HCT116 (cell line): ENCODE measurements around the gene SLC2A5.

Experiments
- EZH2 ChIP-seq: fragments of 200-600 bp; sonication (generic); IDR thresholded peaks from 2 replicates; pipeline ENCODE4 v1.6.1; 2017; ENCODE audit warnings: antibody characterized with exemption, mixed run types
- JUND ChIP-seq: IDR thresholded peaks from 2 replicates; pipeline ENCODE4 v1.6.1; 2012
- POLR2A ChIP-seq: IDR thresholded peaks from 2 replicates; pipeline ENCODE4 v1.7.0; 2011; ENCODE audit warnings: borderline replicate concordance; ENCODE audit not compliant: insufficient read depth, insufficient read length; ENCODE audit errors: extremely low read depth
- POLR2AphosphoS5 ChIP-seq: IDR thresholded peaks from 2 replicates; pipeline ENCODE4 v1.6.1; 2011; ENCODE audit warnings: mild to moderate bottlenecking, low read depth, low read length, moderate library complexity
- ZNF274 ChIP-seq: fragments of 200-500 bp; sonication (Bioruptor generic); IDR thresholded peaks from 2 replicates; pipeline ENCODE4 v1.6.1; 2014; ENCODE audit warnings: mild to moderate bottlenecking, low read depth, low read length, inconsistent platforms
- TF ChIP-seq, protein P1 (sequence below): IDR thresholded peaks from 2 replicates; pipeline ENCODE4 v1.6.1; 2012
- TF ChIP-seq, protein P2 (sequence below), 3 experiments: fragments of 200-600 bp in 1 of 3; sonication (generic) in 1 of 3; IDR thresholded peaks in 2 of 3; conservative IDR thresholded peaks in 1 of 3; 2 replicates each; pipeline ENCODE4 v1.5.1; 2012 to 2017; ENCODE audit warnings: low read depth in 2 of 3, low read length in 2 of 3, antibody characterized with exemption in 1 of 3, borderline replicate concordance in 1 of 3, control low read depth in 1 of 3, mild to moderate bottlenecking in 1 of 3, mixed read lengths in 1 of 3, mixed run types in 1 of 3, moderate library complexity in 1 of 3; ENCODE audit not compliant: insufficient read depth in 1 of 3
- TF ChIP-seq, protein P3 (sequence below): IDR thresholded peaks from 2 replicates; pipeline ENCODE4 v1.6.1; 2012

GRCh38 chr1:9115351-9116205 lies 46.1 kb upstream of the SLC2A5 start:
- TF ChIP-seq, protein P1, sequence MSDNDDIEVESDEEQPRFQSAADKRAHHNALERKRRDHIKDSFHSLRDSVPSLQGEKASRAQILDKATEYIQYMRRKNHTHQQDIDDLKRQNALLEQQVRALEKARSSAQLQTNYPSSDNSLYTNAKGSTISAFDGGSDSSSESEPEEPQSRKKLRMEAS, result no peak
- TF ChIP-seq POLR2A (no peak), EZH2 (no peak), JUND (no peak), ZNF274 (no peak), POLR2AphosphoS5 (no peak)
- TF ChIP-seq, protein P2, sequence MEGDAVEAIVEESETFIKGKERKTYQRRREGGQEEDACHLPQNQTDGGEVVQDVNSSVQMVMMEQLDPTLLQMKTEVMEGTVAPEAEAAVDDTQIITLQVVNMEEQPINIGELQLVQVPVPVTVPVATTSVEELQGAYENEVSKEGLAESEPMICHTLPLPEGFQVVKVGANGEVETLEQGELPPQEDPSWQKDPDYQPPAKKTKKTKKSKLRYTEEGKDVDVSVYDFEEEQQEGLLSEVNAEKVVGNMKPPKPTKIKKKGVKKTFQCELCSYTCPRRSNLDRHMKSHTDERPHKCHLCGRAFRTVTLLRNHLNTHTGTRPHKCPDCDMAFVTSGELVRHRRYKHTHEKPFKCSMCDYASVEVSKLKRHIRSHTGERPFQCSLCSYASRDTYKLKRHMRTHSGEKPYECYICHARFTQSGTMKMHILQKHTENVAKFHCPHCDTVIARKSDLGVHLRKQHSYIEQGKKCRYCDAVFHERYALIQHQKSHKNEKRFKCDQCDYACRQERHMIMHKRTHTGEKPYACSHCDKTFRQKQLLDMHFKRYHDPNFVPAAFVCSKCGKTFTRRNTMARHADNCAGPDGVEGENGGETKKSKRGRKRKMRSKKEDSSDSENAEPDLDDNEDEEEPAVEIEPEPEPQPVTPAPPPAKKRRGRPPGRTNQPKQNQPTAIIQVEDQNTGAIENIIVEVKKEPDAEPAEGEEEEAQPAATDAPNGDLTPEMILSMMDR (IDR thresholded peaks at IDR 0.05 in 2 of 3, conservative IDR thresholded peaks at IDR 0.05 in 1 of 3; ENCODE audit: borderline replicate concordance in 1 of 3, insufficient read depth in 1 of 3, low read depth in 2 of 3, low read length in 2 of 3), result no peak
- TF ChIP-seq, protein P3, sequence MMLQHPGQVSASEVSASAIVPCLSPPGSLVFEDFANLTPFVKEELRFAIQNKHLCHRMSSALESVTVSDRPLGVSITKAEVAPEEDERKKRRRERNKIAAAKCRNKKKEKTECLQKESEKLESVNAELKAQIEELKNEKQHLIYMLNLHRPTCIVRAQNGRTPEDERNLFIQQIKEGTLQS, result no peak
